OCI-LY7 (cell line): Measurements from ENCODE around the gene LRPAP1.

ENCODE experiments used
- CTCF ChIP-seq: fragments of 200-600 bp; sonication (generic); conservative IDR thresholded peaks from 2 replicates; pipeline ENCODE4 v1.5.1; 2014; ENCODE audit warnings: mild to moderate bottlenecking, antibody characterized with exemption, low read length, moderate library complexity, mixed read lengths
- EZH2phosphoT487 ChIP-seq: fragments of 200-600 bp; sonication (generic); IDR thresholded peaks from 2 replicates; pipeline ENCODE4 v1.6.1; 2018; ENCODE audit warnings: low read depth, borderline replicate concordance, mild to moderate bottlenecking, mixed run types, antibody characterized with exemption, low read length, moderate library complexity, mixed read lengths

DNA sequence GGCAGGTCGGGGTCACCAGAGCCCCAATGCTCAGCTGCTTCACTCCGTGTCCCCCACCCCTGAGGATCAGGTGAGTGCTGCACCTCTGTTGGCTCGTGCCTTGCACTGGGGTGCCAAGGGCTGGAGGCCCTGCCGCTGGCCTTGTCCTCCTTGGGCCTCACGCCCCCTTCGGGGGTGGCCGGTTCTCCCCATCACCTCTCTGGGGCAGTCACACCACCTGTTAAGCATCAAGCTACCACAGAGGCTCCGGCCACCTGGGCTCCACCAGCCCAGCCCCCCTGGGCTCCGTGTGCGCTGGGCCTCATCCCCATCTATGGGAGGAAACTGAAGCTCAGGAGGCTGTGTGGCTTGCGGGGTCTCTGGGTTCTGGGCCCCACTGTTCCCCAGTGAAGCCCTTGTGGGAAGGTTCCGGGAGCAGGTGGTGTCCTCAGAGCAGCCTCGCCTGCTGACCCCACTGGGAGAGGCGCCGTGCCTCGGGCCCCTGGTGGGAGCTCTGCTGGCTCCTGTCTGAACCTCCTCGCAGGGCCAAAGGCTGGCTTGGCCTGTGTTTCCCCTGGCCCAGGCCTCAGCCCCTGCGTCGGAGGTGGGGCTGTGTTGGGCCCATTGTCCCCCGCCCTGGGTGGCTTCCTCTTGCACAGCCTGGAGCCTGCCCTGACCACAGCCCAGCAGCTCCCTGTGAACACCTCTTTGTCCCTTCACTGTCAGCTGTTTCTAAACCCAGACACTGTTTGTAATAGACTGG is 38.3 kb downstream of the LRPAP1 start:
- TF ChIP-seq CTCF (no peak), EZH2phosphoT487 (no peak)
